HL-60 (cell line): ENCODE results near the gene MAP2.

Source experiments
- GABPA ChIP-seq: IDR thresholded peaks from 2 replicates; pipeline ENCODE4 v1.6.1; 2012; ENCODE audit warnings: low read depth
- POLR2AphosphoS5 ChIP-seq: IDR thresholded peaks from 2 replicates; pipeline ENCODE4 v1.6.1; 2012; ENCODE audit warnings: low read depth
- REST ChIP-seq: IDR thresholded peaks from 2 replicates; pipeline ENCODE4 v1.6.1; 2012; ENCODE audit warnings: low read depth; ENCODE audit not compliant: insufficient replicate concordance
- SPI1 ChIP-seq: IDR thresholded peaks from 2 replicates; pipeline ENCODE4 v1.6.1; 2012; ENCODE audit warnings: low read depth, mild to moderate bottlenecking, borderline replicate concordance
- TF ChIP-seq, protein P1 (sequence below): IDR thresholded peaks from one replicate; pipeline ENCODE4 v1.5.1; 2011; ENCODE audit warnings: low read length, control low read depth, inconsistent platforms; ENCODE audit not compliant: insufficient read depth

DNA sequence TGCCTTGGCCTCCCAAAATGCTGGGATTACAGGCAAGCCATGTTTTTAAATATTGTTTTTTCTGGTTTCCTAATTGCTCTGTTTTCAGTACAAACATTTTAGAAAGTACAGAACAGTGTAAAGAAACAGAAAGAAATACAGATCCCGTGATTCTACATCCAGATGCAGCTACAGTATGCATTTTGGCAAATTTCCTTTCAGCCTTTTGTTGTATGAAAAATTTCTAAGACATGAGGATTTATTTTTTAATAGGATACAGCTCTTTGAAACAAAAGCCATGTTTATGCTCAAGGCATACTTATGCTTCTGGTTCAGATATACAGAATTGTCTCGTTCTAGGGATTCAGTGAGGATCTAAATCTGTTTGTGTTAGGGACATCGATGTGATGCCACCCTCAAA is 109.5 kb downstream of the MAP2 start:
- TF ChIP-seq, protein P1, sequence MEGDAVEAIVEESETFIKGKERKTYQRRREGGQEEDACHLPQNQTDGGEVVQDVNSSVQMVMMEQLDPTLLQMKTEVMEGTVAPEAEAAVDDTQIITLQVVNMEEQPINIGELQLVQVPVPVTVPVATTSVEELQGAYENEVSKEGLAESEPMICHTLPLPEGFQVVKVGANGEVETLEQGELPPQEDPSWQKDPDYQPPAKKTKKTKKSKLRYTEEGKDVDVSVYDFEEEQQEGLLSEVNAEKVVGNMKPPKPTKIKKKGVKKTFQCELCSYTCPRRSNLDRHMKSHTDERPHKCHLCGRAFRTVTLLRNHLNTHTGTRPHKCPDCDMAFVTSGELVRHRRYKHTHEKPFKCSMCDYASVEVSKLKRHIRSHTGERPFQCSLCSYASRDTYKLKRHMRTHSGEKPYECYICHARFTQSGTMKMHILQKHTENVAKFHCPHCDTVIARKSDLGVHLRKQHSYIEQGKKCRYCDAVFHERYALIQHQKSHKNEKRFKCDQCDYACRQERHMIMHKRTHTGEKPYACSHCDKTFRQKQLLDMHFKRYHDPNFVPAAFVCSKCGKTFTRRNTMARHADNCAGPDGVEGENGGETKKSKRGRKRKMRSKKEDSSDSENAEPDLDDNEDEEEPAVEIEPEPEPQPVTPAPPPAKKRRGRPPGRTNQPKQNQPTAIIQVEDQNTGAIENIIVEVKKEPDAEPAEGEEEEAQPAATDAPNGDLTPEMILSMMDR: no peak
- TF ChIP-seq GABPA (no peak), POLR2AphosphoS5 (no peak), REST (no peak), SPI1 (no peak)
